ENCODE results near the gene TLCD1. TPM values are rescaled to one million over a fixed set of nuclear protein-coding genes. Genes with fewer than 3 reads are reported as not detected.

Gene TLCD1
- total and polyA plus RNA-seq, 10 of the 15 experiments (the other 5 are each of a cell fraction or from before 2014, with no cell fraction given), result 2.9 to 19.8 (median 7.7) TPM

- TF ChIP-seq PBX3 (IDR thresholded peaks at IDR 0.05; ENCODE audit: insufficient replicate concordance, low read depth, low read length), result peak; percentile 2
- no peak for TF ChIP-seq SUZ12 (IDR thresholded peaks at IDR 0.05; ENCODE audit: unreplicated experiment)
- TF ChIP-seq TARDBP (IDR thresholded peaks at IDR 0.05; ENCODE audit: borderline replicate concordance), result 0 out of 2 replicates have a peak, but pooled peaks have one; percentile 28
- TF ChIP-seq FOXM1 (IDR thresholded peaks at IDR 0.05; ENCODE audit: low read depth, low read length), result no peak
- peak; percentile 61 for TF ChIP-seq SKIL (IDR thresholded peaks at IDR 0.05; ENCODE audit: low read depth, poor library complexity, severe bottlenecking)
- TF ChIP-seq BCL3 (IDR thresholded peaks at IDR 0.05; ENCODE audit: borderline replicate concordance, insufficient read depth, low read depth, low read length, poor library complexity, severe bottlenecking), result no peak
- TF ChIP-seq DPF2 (IDR thresholded peaks at IDR 0.05), result peak; percentile 25; the same call in 1 of the 2 replicates
- peak; percentile 58; the same call in 1 of the 2 replicates for TF ChIP-seq RB1 (IDR thresholded peaks at IDR 0.05; ENCODE audit: borderline replicate concordance)
- TF ChIP-seq MEF2B (IDR thresholded peaks at IDR 0.05; ENCODE audit: partially characterized antibody, poor library complexity, severe bottlenecking), result peak; percentile 84
- peak; percentile 45 for TF ChIP-seq MYC (IDR thresholded peaks at IDR 0.05; ENCODE audit: insufficient read depth, insufficient read length, insufficient replicate concordance, low read length, severe bottlenecking)
- TF ChIP-seq MLLT1 (IDR thresholded peaks at IDR 0.05), result peak; percentile 43; the same call in 1 of the 2 replicates
- no peak for TF ChIP-seq TCF7 (IDR thresholded peaks at IDR 0.05; ENCODE audit: borderline replicate concordance)
- peak; percentile 95 for TF ChIP-seq SMC3 (IDR thresholded peaks at IDR 0.05; ENCODE audit: borderline replicate concordance, low read length)
- TF ChIP-seq TCF12 (IDR thresholded peaks at IDR 0.05; ENCODE audit: low read depth, low read length), result 0 out of 2 replicates have a peak, but pooled peaks have one; percentile 74
- no peak for TF ChIP-seq ETV6 (conservative IDR thresholded peaks at IDR 0.05 in 1 of 2, IDR thresholded peaks at IDR 0.05 in 1 of 2; ENCODE audit: borderline replicate concordance in 1 of 2, low read depth in 1 of 2)
- no peak for TF ChIP-seq YBX1 (IDR thresholded peaks at IDR 0.05)
- TF ChIP-seq NKRF (conservative IDR thresholded peaks at IDR 0.05), result peak; percentile 91
- no peak for TF ChIP-seq FOS (IDR thresholded peaks at IDR 0.05; ENCODE audit: borderline replicate concordance, extremely low read depth, insufficient read length)
- TF ChIP-seq POU2F2 (IDR thresholded peaks at IDR 0.05; ENCODE audit: borderline replicate concordance, low read depth, low read length), result peak; percentile 22; the same call in 2 of the 3 replicates
These were observed 826 bp upstream of the TLCD1 start (continued) for GRCh38 chr17:28726627-28727491.

All from GM12878 (cell line).